Neural cell (in vitro differentiated cells): ENCODE measurements around the gene CDK8.

ENCODE experiments used
- EP300 ChIP-seq: fragments of 450-650 bp; conservative IDR thresholded peaks from 2 replicates; pipeline ENCODE4 v1.6.1; 2014; ENCODE audit warnings: antibody characterized with exemption, mild to moderate bottlenecking, moderate library complexity; ENCODE audit not compliant: poor library complexity, severe bottlenecking
- EZH2 ChIP-seq: fragments of 200-600, 300-800 bp; shearing (Covaris generic), sonication (generic); IDR thresholded peaks from 2 replicates; pipeline ENCODE4 v1.6.1; 2014; ENCODE audit warnings: antibody characterized with exemption, low read length, borderline replicate concordance, mild to moderate bottlenecking; ENCODE audit not compliant: insufficient read depth, poor library complexity, severe bottlenecking
- MXI1 ChIP-seq: fragments of 450-650 bp; conservative IDR thresholded peaks from 2 replicates; pipeline ENCODE4 v1.6.1; 2014; ENCODE audit warnings: antibody characterized with exemption, mild to moderate bottlenecking; ENCODE audit not compliant: poor library complexity, severe bottlenecking
- POLR2AphosphoS5 ChIP-seq: IDR thresholded peaks from 2 replicates; pipeline ENCODE4 v1.6.1; 2012
- RAD21 ChIP-seq: fragments of 450-650 bp; conservative IDR thresholded peaks from 2 replicates; pipeline ENCODE4 v1.6.1; 2014; ENCODE audit warnings: antibody characterized with exemption, mild to moderate bottlenecking, moderate library complexity
- REST ChIP-seq: IDR thresholded peaks from 2 replicates; pipeline ENCODE4 v1.6.1; 2012; ENCODE audit warnings: borderline replicate concordance
- SMC3 ChIP-seq: fragments of 450-650 bp; conservative IDR thresholded peaks from 2 replicates; pipeline ENCODE4 v1.6.1; 2014; ENCODE audit warnings: antibody characterized with exemption, mild to moderate bottlenecking, moderate library complexity; ENCODE audit not compliant: poor library complexity
- TF ChIP-seq, protein P1 (sequence below): fragments of 450-650 bp; IDR thresholded peaks from 2 replicates; pipeline ENCODE4 v1.5.1; 2014; ENCODE audit warnings: antibody characterized with exemption, mild to moderate bottlenecking, moderate library complexity; ENCODE audit not compliant: poor library complexity, severe bottlenecking

GRCh38 chr13:26343816-26344215 lies 89.9 kb downstream of the CDK8 start:
- no peak for TF ChIP-seq RAD21
- no peak for TF ChIP-seq POLR2AphosphoS5
- TF ChIP-seq, protein P1, sequence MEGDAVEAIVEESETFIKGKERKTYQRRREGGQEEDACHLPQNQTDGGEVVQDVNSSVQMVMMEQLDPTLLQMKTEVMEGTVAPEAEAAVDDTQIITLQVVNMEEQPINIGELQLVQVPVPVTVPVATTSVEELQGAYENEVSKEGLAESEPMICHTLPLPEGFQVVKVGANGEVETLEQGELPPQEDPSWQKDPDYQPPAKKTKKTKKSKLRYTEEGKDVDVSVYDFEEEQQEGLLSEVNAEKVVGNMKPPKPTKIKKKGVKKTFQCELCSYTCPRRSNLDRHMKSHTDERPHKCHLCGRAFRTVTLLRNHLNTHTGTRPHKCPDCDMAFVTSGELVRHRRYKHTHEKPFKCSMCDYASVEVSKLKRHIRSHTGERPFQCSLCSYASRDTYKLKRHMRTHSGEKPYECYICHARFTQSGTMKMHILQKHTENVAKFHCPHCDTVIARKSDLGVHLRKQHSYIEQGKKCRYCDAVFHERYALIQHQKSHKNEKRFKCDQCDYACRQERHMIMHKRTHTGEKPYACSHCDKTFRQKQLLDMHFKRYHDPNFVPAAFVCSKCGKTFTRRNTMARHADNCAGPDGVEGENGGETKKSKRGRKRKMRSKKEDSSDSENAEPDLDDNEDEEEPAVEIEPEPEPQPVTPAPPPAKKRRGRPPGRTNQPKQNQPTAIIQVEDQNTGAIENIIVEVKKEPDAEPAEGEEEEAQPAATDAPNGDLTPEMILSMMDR = no peak
- TF ChIP-seq EZH2 = no peak
- TF ChIP-seq SMC3 = no peak
- no peak for TF ChIP-seq REST
- TF ChIP-seq EP300 = no peak
- TF ChIP-seq MXI1 = no peak
